Lower leg skin (tissue), 4 donors: Measurements from ENCODE around the gene TBC1D22A. TPM values are rescaled to one million over a fixed set of nuclear protein-coding genes. Genes with fewer than 3 reads are reported as not detected.

ENCODE experiments used
- DNase-seq, 2 donors: peaks; one replicate each; pipeline ENCODE4 v3.0.0-alpha.2; 2019; ENCODE audit warnings: low spot score in 2 of 2
- H3K4me3 ChIP-seq: fragments of 200-600 bp; sonication (generic); 2 replicates; pipeline ENCODE4 v1.5.1; 2017; ENCODE audit warnings: mild to moderate bottlenecking, low read depth; ENCODE audit not compliant: poor library complexity, severe bottlenecking
- POLR2A ChIP-seq, 2 donors: fragments of 450-650 bp; IDR thresholded peaks; one replicate each; pipeline ENCODE4 v1.6.1; 2016 to 2017; ENCODE audit warnings: antibody characterized with exemption in 2 of 2, mild to moderate bottlenecking in 1 of 2, moderate library complexity in 1 of 2
- WGBS, 2 donors: methylation state at CpG; one replicate each; pipeline ENCODE4 v1.1.5; 2018; 5-methylcytosine and 5-hydroxymethylcytosine counted together
- intact Hi-C: fragments of 100-400 bp; cut with DNase I; formaldehyde crosslinking; loops from one replicate; pipeline ENCODE4 v1.15.0; 2023; ENCODE audit warnings: low total_unique reads
- total RNA-seq, 4 donors: library from RNA; depleted of rRNA; stranded (reverse); fragments of >200 nt; gene quantifications; one replicate each; pipeline ENCODE4 v1.1.0, GENCODE V29; 2016
- TF ChIP-seq, protein P1 (sequence below), 3 donors: fragments of 450-650 bp; IDR thresholded peaks; one replicate each; pipeline ENCODE4 v1.5.1; 2016; ENCODE audit warnings: antibody characterized with exemption in 3 of 3, mild to moderate bottlenecking in 3 of 3, moderate library complexity in 2 of 3

TBC1D22A gene
- total RNA-seq, 4 donors from 2014 or later, result 21.8 to 32.3 (median 31.6) TPM

DNA sequence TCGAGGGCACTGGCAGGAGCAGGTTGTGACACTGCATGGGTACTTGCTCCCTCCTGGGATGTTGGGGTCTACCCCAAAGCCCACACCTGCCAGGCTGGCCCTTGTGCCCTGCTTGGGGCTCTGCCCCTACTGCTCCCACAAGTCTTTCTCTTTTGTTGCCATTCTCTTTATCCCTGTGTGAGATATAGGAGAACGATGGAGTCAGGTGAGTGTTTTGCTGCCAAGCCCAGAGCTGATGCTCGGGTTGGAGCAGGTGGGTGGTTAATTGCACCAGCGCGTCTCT is 292.6 kb downstream of the TBC1D22A start:
- TF ChIP-seq POLR2A (IDR thresholded peaks at IDR 0.05), result no peak
- 96 to 97% methylated on average over 5 of the region's 5 CpGs for WGBS, 2 donors
- H3K4me3 ChIP-seq, result no peak overlapping the region
- intact Hi-C loops, result no loop called here
- DNase-seq, result no peak

GRCh38 chr22:47055461-47055860 is 293.0 kb downstream of the TBC1D22A start:
- no peak overlapping the region for H3K4me3 ChIP-seq
- intact Hi-C loops, result no loop called here
- DNase-seq, result no peak
- WGBS, 2 donors, result 92 to 96% methylated on average over 4 of the region's 4 CpGs
- TF ChIP-seq, protein P1, sequence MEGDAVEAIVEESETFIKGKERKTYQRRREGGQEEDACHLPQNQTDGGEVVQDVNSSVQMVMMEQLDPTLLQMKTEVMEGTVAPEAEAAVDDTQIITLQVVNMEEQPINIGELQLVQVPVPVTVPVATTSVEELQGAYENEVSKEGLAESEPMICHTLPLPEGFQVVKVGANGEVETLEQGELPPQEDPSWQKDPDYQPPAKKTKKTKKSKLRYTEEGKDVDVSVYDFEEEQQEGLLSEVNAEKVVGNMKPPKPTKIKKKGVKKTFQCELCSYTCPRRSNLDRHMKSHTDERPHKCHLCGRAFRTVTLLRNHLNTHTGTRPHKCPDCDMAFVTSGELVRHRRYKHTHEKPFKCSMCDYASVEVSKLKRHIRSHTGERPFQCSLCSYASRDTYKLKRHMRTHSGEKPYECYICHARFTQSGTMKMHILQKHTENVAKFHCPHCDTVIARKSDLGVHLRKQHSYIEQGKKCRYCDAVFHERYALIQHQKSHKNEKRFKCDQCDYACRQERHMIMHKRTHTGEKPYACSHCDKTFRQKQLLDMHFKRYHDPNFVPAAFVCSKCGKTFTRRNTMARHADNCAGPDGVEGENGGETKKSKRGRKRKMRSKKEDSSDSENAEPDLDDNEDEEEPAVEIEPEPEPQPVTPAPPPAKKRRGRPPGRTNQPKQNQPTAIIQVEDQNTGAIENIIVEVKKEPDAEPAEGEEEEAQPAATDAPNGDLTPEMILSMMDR (IDR thresholded peaks at IDR 0.05), result no peak
- TF ChIP-seq POLR2A (IDR thresholded peaks at IDR 0.05), result no peak

- WGBS, 2 donors, result 89% methylated on average over 15 of the region's 15 CpGs
- H3K4me3 ChIP-seq, result no peak overlapping the region
- TF ChIP-seq, protein P1 (IDR thresholded peaks at IDR 0.05), result no peak
- TF ChIP-seq POLR2A (IDR thresholded peaks at IDR 0.05), result no peak
- no peak for DNase-seq
- intact Hi-C loops, result no loop called here
Observed at GRCh38 chr22:47055921-47056320, 293.5 kb downstream of the TBC1D22A start.

DNA sequence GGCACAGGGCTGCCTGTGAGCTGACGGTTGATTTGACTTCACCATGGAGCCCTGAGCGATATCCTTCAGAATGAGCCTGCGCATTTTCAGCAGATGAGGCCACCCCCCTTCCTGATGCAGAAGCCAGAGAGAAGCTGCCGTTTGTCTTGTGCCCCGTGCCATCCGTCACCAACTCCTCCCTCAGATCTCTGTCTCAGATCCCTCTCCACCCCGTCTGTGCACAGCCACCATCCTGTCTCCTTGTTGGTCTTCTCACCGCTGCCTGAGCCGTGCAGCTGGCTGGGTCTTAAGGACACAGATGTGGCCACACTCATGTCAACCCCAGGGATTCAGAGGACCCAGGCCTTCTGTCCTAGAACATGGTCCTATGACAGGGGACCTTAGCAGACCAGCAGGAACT is 293.9 kb downstream of the TBC1D22A start:
- no peak for DNase-seq
- no peak overlapping the region for H3K4me3 ChIP-seq
- intact Hi-C loops, result no loop called here
- 95% methylated on average over 9 of the region's 9 CpGs for WGBS, 2 donors
- TF ChIP-seq, protein P1 (IDR thresholded peaks at IDR 0.05), result no peak
- no peak for TF ChIP-seq POLR2A (IDR thresholded peaks at IDR 0.05)

- WGBS, 2 donors, result 95 to 99% methylated on average over 16 to 18 of the region's 18 CpGs
- no peak overlapping the region for H3K4me3 ChIP-seq
- no peak for DNase-seq
- intact Hi-C loops, result no loop called here
- TF ChIP-seq, protein P1 (IDR thresholded peaks at IDR 0.05), result no peak
- no peak for TF ChIP-seq POLR2A (IDR thresholded peaks at IDR 0.05)
Observed at GRCh38 chr22:47056776-47057470, 294.5 kb downstream of the TBC1D22A start.

DNA sequence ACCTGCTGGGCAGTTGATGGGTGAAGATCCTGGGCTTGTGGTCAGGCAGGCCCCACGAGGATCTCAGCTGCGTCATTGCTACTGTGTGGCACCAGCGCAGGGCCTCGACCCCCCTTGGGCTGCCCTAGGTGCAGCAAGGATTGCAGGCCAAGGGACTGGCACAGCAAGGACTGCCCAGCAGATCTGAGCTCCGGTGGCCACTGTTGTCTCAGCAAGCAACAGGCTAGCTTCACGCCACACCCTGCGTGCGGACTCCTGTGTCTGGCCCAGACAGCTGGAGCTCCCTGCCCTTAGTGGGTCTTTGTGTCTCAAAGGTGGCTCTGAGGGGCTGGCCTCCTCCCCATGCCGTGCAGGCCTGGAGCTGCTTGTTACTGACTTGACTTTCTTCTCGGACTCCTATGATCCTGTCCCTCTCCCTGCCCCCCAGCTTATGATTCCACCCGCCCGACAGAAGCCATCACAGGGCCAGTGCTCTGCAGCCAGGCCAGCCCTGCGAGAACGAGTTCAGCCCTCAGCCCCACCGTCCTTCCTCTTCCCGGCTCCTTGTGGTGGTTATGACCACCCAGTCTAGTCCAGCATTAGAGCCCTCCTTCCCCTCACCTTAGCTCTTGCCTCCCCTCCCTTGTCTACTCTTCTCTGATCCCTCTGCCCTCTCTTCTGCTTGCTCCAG is 295.6 kb downstream of the TBC1D22A start:
- TF ChIP-seq, protein P1 (IDR thresholded peaks at IDR 0.05), result no peak
- no peak for TF ChIP-seq POLR2A (IDR thresholded peaks at IDR 0.05)

More for the DNA sequence above, 295.6 kb downstream of the TBC1D22A start:
- WGBS, 2 donors, result 97 to 98% methylated on average over 15 to 16 of the region's 16 CpGs
- intact Hi-C loops, result no loop called here
- DNase-seq, result no peak
- H3K4me3 ChIP-seq, result no peak overlapping the region
